Fibroblast of lung (primary cell): ENCODE data around the gene PLEKHH2. TPM values are rescaled to one million over a fixed set of nuclear protein-coding genes. Genes with fewer than 3 reads are reported as not detected.

Source experiments
- DNase-seq, 2 donors: peaks; one replicate each; pipeline versions ENCODE4 v3.0.0 to v3.0.0-alpha.2; 2010; ENCODE audit warnings: low read depth in 2 of 2
- H2AFZ ChIP-seq: 2 replicates; pipeline ENCODE4 v1.5.1; 2012; ENCODE audit warnings: low read length, control low read depth, inconsistent platforms
- H3K27ac ChIP-seq: 2 replicates; pipeline ENCODE4 v1.5.1; 2011; ENCODE audit warnings: low read length, control low read depth; ENCODE audit not compliant: insufficient read depth
- H3K27me3 ChIP-seq: 2 replicates; pipeline ENCODE4 v1.5.1; 2011; ENCODE audit warnings: mild to moderate bottlenecking, low read length; ENCODE audit not compliant: control insufficient read depth, insufficient read depth
- H3K36me3 ChIP-seq: 2 replicates; pipeline ENCODE4 v1.5.1; 2011; ENCODE audit warnings: low read length; ENCODE audit not compliant: control insufficient read depth, insufficient read depth
- H3K4me1 ChIP-seq: 2 replicates; pipeline ENCODE4 v1.5.1; 2011; ENCODE audit warnings: low read length; ENCODE audit not compliant: control insufficient read depth, insufficient read depth; ENCODE audit errors: extremely low read depth
- H3K4me2 ChIP-seq: 2 replicates; pipeline ENCODE4 v1.5.1; 2011; ENCODE audit warnings: low read length, control low read depth; ENCODE audit not compliant: insufficient read depth; ENCODE audit errors: extremely low read depth
- H3K4me3 ChIP-seq, 4 experiments: fragments of 200-600 bp in 1 of 4; sonication (generic) in 1 of 4; replicated peaks in 1 of 4; 2 replicates each; pipeline ENCODE4 v1.5.1; 2011 to 2016; ENCODE audit warnings: low read length in 4 of 4, low read depth in 3 of 4, mild to moderate bottlenecking in 3 of 4, control low read depth in 2 of 4, inconsistent platforms in 1 of 4, mixed read lengths in 1 of 4; ENCODE audit not compliant: insufficient read depth in 1 of 4; ENCODE audit errors: control extremely low read depth in 1 of 4
- H3K79me2 ChIP-seq: 2 replicates; pipeline ENCODE4 v1.5.1; 2012; ENCODE audit warnings: mild to moderate bottlenecking, low read length, inconsistent platforms; ENCODE audit not compliant: control insufficient read depth, insufficient read depth
- H3K9ac ChIP-seq: 2 replicates; pipeline ENCODE4 v1.5.1; 2011; ENCODE audit warnings: mild to moderate bottlenecking, low read length, control low read depth; ENCODE audit not compliant: insufficient read depth
- H3K9me3 ChIP-seq: 2 replicates; pipeline ENCODE4 v1.5.1; 2012; ENCODE audit warnings: low read depth, low read length; ENCODE audit not compliant: control insufficient read depth, insufficient read depth
- H4K20me1 ChIP-seq: 2 replicates; pipeline ENCODE4 v1.5.1; 2011; ENCODE audit warnings: low read length; ENCODE audit not compliant: control insufficient read depth, insufficient read depth; ENCODE audit errors: extremely low read depth
- EZH2 ChIP-seq: IDR thresholded peaks from 2 replicates; pipeline ENCODE4 v1.5.1; 2012; ENCODE audit warnings: low read length, control low read depth, mild to moderate bottlenecking; ENCODE audit errors: missing control alignments
- polyA plus RNA-seq, 2 donors: library from polyadenylated mRNA; depleted of rRNA in 1 of 2; stranded (reverse) in 1 of 2; unstranded in 1 of 2; fragments of >200 nt; gene quantifications; 2 replicates each; pipeline ENCODE4 v1.2.1, GENCODE V29; 2011 to 2012; ENCODE audit warnings: missing spikeins in 1 of 2
- total RNA-seq: library from RNA; depleted of rRNA; stranded (reverse); fragments of >200 nt; gene quantifications from 2 replicates; pipeline ENCODE4 v1.2.1, GENCODE V29; 2014
- TF ChIP-seq, protein P1 (sequence below), 2 donors: IDR thresholded peaks in 1 of 2; conservative IDR thresholded peaks in 1 of 2; 1 replicate in 1 of 2; 2 replicates in 1 of 2; pipeline ENCODE4 v1.5.1; 2011 to 2012; ENCODE audit warnings: low read length in 2 of 2, control low read depth in 1 of 2, inconsistent platforms in 1 of 2, low read depth in 1 of 2, mild to moderate bottlenecking in 1 of 2

PLEKHH2 gene
- total and polyA plus RNA-seq, 2 donors (not counting 1 experiment from before 2014, with no cell fraction given) = 6.9 to 14.0 TPM

DNA sequence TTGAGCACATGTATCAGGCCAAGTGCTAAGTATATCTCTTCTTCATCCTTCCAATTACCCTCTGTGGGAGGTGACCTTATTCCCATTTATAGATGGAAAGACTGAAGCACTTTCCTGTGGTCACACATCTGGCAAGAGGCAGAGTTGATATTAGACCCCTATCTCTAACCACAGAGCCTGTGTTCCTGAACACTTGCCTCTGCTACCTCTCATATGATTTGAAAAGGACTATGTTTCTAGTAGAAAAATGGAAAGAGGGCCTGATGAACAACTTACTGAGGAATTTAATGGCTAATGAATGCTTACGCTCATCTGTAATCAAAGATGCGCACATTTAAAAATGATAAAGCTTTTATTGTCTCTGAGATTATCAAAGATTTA lies 90.6 kb downstream of the PLEKHH2 start:
- no peaks in the 10 kb centered on the region for H3K9me3 ChIP-seq
- H2AFZ ChIP-seq = no peak overlapping the region
- no peak overlapping the region for H3K27ac ChIP-seq
- no peaks in the 10 kb centered on the region for H3K36me3 ChIP-seq
- H3K9ac ChIP-seq = no peak overlapping the region
- no peaks in the 10 kb centered on the region for H3K4me1 ChIP-seq
- H3K79me2 ChIP-seq = no peaks in the 10 kb centered on the region
- TF ChIP-seq, protein P1, sequence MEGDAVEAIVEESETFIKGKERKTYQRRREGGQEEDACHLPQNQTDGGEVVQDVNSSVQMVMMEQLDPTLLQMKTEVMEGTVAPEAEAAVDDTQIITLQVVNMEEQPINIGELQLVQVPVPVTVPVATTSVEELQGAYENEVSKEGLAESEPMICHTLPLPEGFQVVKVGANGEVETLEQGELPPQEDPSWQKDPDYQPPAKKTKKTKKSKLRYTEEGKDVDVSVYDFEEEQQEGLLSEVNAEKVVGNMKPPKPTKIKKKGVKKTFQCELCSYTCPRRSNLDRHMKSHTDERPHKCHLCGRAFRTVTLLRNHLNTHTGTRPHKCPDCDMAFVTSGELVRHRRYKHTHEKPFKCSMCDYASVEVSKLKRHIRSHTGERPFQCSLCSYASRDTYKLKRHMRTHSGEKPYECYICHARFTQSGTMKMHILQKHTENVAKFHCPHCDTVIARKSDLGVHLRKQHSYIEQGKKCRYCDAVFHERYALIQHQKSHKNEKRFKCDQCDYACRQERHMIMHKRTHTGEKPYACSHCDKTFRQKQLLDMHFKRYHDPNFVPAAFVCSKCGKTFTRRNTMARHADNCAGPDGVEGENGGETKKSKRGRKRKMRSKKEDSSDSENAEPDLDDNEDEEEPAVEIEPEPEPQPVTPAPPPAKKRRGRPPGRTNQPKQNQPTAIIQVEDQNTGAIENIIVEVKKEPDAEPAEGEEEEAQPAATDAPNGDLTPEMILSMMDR (conservative IDR thresholded peaks at IDR 0.05 in 1 of 2, IDR thresholded peaks at IDR 0.05 in 1 of 2; ENCODE audit: low read depth in 1 of 2, low read length in 2 of 2) = no peak
- no peak for TF ChIP-seq EZH2
- DNase-seq = peak in 1 of 2 donors; percentile 50
- no peak overlapping the region for H3K4me3 ChIP-seq
- no peak overlapping the region for H3K4me2 ChIP-seq
- no peaks in the 10 kb centered on the region for H4K20me1 ChIP-seq
- H3K27me3 ChIP-seq = no peaks in the 10 kb centered on the region

DNA sequence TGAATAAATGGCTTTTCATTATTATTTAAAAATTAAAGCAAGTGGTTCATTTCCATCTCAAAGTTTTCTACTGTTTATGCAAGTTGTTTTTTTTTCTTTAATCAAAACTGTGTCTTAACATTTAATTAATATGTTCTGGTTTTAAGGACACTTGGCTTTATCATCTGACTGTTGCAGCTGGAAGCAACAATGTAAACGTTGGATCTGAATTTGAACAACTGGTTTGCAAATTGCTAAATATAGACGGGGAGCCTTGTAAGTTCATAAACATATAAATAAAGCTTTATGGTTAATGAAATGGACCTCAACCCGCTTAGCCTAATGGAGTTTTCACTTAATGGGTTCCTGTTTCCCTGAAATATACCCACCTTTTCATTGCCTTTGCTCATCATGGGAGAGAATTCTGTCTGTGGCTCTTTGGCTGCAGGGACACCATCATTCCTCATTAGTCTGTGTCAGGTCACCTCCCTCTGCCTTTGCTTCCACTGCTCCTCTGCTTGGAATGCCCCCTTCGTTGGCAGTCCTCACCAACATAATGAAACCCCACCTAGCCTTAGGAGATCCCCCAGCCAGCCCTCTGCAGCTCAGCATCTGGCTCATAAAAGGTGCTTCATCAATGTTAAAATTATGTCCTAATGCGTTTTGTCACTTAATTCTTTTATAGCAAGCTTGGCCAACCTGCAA lies 92.6 kb downstream of the PLEKHH2 start:
- H3K4me3 ChIP-seq = no peak overlapping the region
- no peaks in the 10 kb centered on the region for H3K9me3 ChIP-seq
- no peaks in the 10 kb centered on the region for H3K4me1 ChIP-seq
- DNase-seq = peak in 1 of 2 donors; percentile 59
- H3K36me3 ChIP-seq = no peaks in the 10 kb centered on the region
- no peaks in the 10 kb centered on the region for H3K27me3 ChIP-seq
- TF ChIP-seq, protein P1 (conservative IDR thresholded peaks at IDR 0.05 in 1 of 2, IDR thresholded peaks at IDR 0.05 in 1 of 2; ENCODE audit: low read depth in 1 of 2, low read length in 2 of 2) = no peak
- TF ChIP-seq EZH2 = no peak
- H3K9ac ChIP-seq = no peak overlapping the region
- no peaks in the 10 kb centered on the region for H4K20me1 ChIP-seq
- no peaks in the 10 kb centered on the region for H3K79me2 ChIP-seq
- H3K27ac ChIP-seq = no peak overlapping the region
- H3K4me2 ChIP-seq = no peak overlapping the region
- H2AFZ ChIP-seq = no peak overlapping the region

DNA sequence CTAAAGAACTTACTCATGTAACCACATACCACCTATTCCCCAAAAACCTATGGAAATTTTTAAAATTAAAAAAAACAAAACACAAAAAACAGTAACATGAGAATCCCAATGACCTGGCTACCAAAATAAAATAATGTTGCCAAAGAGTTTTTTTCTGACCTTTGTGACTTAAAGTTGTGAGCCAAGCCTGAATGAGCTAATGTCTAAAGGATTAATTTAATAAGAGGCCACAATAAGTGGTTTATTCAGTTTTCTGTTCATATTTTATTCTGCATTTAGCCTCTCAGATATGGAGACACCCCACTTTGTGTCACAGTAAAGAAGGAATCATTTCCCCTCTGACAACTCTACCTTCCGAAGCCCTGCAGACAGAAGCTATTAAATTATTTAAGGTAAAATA lies 94.2 kb downstream of the PLEKHH2 start:
- Histone ChIP-seq H3K27ac (no peak overlapping the region), H2AFZ (no peak overlapping the region), H3K4me2 (no peak overlapping the region), H3K27me3 (no peaks in the 10 kb centered on the region), H3K79me2 (no peaks in the 10 kb centered on the region), H3K9me3 (no peaks in the 10 kb centered on the region), H3K4me1 (no peaks in the 10 kb centered on the region), H3K4me3 (no peak overlapping the region), H4K20me1 (no peaks in the 10 kb centered on the region), H3K36me3 (no peaks in the 10 kb centered on the region), H3K9ac (no peak overlapping the region)
- TF ChIP-seq, protein P1 (conservative IDR thresholded peaks at IDR 0.05 in 1 of 2, IDR thresholded peaks at IDR 0.05 in 1 of 2; ENCODE audit: low read depth in 1 of 2, low read length in 2 of 2) = no peak
- DNase-seq = peak in 1 of 2 donors; percentile 51
